GM12873 (cell line): Measurements from ENCODE around the gene ZNF813.

Source experiments
- CTCF ChIP-seq: IDR thresholded peaks from 2 replicates; pipeline ENCODE4 v1.5.1; 2012; ENCODE audit warnings: low read depth, mild to moderate bottlenecking, moderate library complexity, low read length, control low read depth; ENCODE audit not compliant: insufficient read depth; ENCODE audit errors: missing control alignments

The ZNF813 gene

GRCh38 chr19:53467485-53468262, at the start of gene ZNF813:
Gene ZNF813, plus strand, starts transcription at chr19:53467733. Its CDS starts 16,090 bp downstream, at chr19:53483823.
- no peak for TF ChIP-seq CTCF

- TF ChIP-seq CTCF: no peak
These were observed 45.0 kb upstream of the ZNF813 start for GRCh38 chr19:53422551-53422950.

GRCh38 chr19:53424968-53425597, 42.5 kb upstream of the ZNF813 start:
- peak; percentile 83 for TF ChIP-seq CTCF

- TF ChIP-seq CTCF: peak; percentile 25
These were observed 36.0 kb upstream of the ZNF813 start, which contains the start of gene ZNF761 for GRCh38 chr19:53431399-53432087. Gene ZNF761, plus strand, starts transcription at chr19:53431984. Its CDS starts 15,285 bp downstream, at chr19:53447269.

GRCh38 chr19:53432088-53432661, 35.4 kb upstream of the ZNF813 start:
- TF ChIP-seq CTCF: no peak

GRCh38 chr19:53455828-53456227, 11.7 kb upstream of the ZNF813 start:
- TF ChIP-seq CTCF: no peak

- TF ChIP-seq CTCF: no peak
These were observed 5.7 kb upstream of the ZNF813 start for GRCh38 chr19:53461866-53462265.
